Muscle of leg (tissue), 11 donors: ENCODE data around the gene AP5B1. TPM values are rescaled to one million over a fixed set of nuclear protein-coding genes. Genes with fewer than 3 reads are reported as not detected.
A peak's percentile ranks its signal among the peaks of the same experiment; 100 is the strongest.

Experiments used
- DNase-seq: peaks from one replicate; pipeline ENCODE4 v3.0.0; 2013
- H3K27ac ChIP-seq: one replicate; pipeline ENCODE4 v1.5.1; 2013; ENCODE audit warnings: mild to moderate bottlenecking, low read length, control low read depth
- H3K27me3 ChIP-seq: one replicate; pipeline ENCODE4 v1.6.1; 2013; ENCODE audit warnings: low read length; ENCODE audit not compliant: control insufficient read depth, insufficient read depth
- H3K36me3 ChIP-seq: one replicate; pipeline ENCODE4 v1.6.1; 2013; ENCODE audit warnings: low read length; ENCODE audit not compliant: control insufficient read depth, insufficient read depth
- H3K4me1 ChIP-seq: one replicate; pipeline ENCODE4 v1.6.1; 2013; ENCODE audit warnings: low read length; ENCODE audit not compliant: control insufficient read depth, insufficient read depth
- H3K4me3 ChIP-seq: one replicate; pipeline ENCODE4 v1.5.1; 2013; ENCODE audit warnings: low read length, control low read depth
- H3K9me3 ChIP-seq: replicated peaks from 2 replicates; pipeline ENCODE4 v1.6.1; 2013; ENCODE audit warnings: low read depth, low read length; ENCODE audit not compliant: control insufficient read depth
- WGBS: methylation state at CpG from one replicate; pipeline ENCODE4 v1.1.5; 2013; ENCODE audit warnings: missing lambda C conversion rate; ENCODE audit not compliant: insufficient coverage; 5-methylcytosine and 5-hydroxymethylcytosine counted together
- polyA plus RNA-seq, 8 donors: library from polyadenylated mRNA; unstranded; fragments of 120-200 nt; gene quantifications; one replicate each; pipeline versions ENCODE4 v1.2.1 to v1.2.3, GENCODE V29; 2013; ENCODE audit warnings: inconsistent platforms in 1 of 8, low replicate concordance in 1 of 8; ENCODE audit not compliant: insufficient read length in 8 of 8, insufficient read depth in 1 of 8
- total RNA-seq: library from RNA; stranded (reverse); fragments of 120-200 nt; gene quantifications from one replicate; pipeline ENCODE4 v1.2.4, GENCODE V29; 2013

AP5B1 gene
- total and polyA plus RNA-seq, 9 donors: 1.6 to 3.4 (median 2.2) TPM

- no peak for DNase-seq
- peaks cover 30% of the 10 kb centered on the region for H3K27me3 ChIP-seq
- no peaks in the 10 kb centered on the region for H3K36me3 ChIP-seq
Measured at GRCh38 chr11:65801153-65801987, 20.6 kb upstream of the AP5B1 start.

DNA sequence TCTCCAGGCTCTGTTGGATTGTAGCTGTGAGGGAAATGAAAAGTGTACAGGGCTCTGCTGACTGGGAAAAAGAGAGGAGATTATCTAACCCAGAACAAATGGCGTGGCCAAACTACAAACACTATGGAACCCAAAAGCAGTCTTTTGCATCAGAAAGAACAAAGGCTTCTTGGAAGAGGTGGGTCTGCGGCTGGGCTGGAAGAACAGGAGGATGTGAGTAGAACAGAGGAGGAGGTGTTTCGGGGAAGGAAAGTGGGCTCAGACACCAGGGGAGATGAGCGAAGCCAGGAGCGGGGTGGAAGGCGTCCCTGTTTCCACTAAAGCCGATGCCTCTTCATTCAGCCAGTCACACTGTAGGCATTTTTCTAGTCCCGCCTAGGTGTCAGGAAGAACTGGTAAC, 18.1 kb upstream of the AP5B1 start:
- Histone ChIP-seq H3K27ac (no peak overlapping the region), H3K4me3 (no peak overlapping the region), H3K4me1 (no peaks in the 10 kb centered on the region), H3K36me3 (no peaks in the 10 kb centered on the region), H3K9me3 (no peaks in the 10 kb centered on the region), H3K27me3 (peaks cover 28% of the 10 kb centered on the region)
- no peak for DNase-seq
- WGBS: 76% methylated on average over 2 of the region's 8 CpGs

More at GRCh38 chr11:65801153-65801987, 20.6 kb upstream of the AP5B1 start:
- H3K9me3 ChIP-seq: no peaks in the 10 kb centered on the region
- no peak overlapping the region for H3K27ac ChIP-seq
- H3K4me3 ChIP-seq: no peak overlapping the region
- WGBS: 56% methylated on average over 10 of the region's 18 CpGs
- no peaks in the 10 kb centered on the region for H3K4me1 ChIP-seq

GRCh38 chr11:65797711-65798110, 16.9 kb upstream of the AP5B1 start:
- Histone ChIP-seq H3K36me3 (no peaks in the 10 kb centered on the region), H3K9me3 (no peaks in the 10 kb centered on the region), H3K27me3 (peaks cover 27% of the 10 kb centered on the region), H3K4me1 (no peaks in the 10 kb centered on the region), H3K27ac (no peak overlapping the region), H3K4me3 (no peak overlapping the region)
- DNase-seq: no peak
- WGBS: 83% methylated on average over 9 of the region's 13 CpGs

DNA sequence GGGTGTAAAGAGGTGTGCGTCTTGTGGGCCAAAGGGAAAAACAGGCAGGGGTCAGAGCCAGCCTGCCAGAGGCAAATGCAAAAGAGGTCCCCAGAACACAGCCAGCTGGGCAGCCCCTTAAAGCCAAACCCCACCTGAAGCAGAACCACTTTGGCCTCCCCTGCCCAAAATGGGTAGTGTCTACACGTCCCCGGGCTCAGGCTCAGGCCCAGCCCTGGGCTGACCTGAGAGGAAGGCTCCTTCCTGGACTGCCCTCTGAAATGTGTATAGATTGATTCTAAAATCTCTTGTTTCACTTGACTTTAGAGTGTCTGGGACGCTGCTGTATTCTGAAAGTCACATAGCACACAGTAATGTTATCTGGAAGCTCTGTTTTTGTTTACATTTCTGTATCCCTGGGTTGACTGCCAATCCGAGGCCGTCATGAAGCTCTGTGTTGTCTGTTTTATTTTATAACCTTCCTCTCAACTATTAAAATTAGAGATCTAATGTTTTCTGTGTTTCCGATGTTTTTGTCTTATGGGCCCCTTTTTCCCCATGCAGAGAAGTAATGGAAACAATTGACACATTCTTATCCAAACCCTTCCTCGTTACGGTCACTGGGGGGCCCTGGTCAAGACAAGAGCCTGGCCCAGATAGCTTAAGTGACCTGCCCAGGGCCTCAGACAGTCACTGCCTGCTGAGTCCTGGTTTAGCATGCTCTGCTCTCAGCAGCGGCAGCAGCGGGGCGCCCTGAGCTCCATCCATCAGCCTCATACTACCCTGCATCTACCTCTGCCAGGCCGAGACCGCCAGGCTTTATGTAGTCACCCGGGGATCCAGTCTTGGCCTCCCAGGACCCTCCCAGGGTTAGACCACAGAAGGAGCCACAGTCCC, 16.2 kb upstream of the AP5B1 start:
- Histone ChIP-seq H3K27ac (no peak overlapping the region), H3K4me3 (no peak overlapping the region), H3K27me3 (peaks cover 30% of the 10 kb centered on the region), H3K9me3 (no peaks in the 10 kb centered on the region), H3K36me3 (no peaks in the 10 kb centered on the region), H3K4me1 (no peaks in the 10 kb centered on the region)
- DNase-seq: no peak
- 66% methylated on average over 7 of the region's 15 CpGs for WGBS

DNA sequence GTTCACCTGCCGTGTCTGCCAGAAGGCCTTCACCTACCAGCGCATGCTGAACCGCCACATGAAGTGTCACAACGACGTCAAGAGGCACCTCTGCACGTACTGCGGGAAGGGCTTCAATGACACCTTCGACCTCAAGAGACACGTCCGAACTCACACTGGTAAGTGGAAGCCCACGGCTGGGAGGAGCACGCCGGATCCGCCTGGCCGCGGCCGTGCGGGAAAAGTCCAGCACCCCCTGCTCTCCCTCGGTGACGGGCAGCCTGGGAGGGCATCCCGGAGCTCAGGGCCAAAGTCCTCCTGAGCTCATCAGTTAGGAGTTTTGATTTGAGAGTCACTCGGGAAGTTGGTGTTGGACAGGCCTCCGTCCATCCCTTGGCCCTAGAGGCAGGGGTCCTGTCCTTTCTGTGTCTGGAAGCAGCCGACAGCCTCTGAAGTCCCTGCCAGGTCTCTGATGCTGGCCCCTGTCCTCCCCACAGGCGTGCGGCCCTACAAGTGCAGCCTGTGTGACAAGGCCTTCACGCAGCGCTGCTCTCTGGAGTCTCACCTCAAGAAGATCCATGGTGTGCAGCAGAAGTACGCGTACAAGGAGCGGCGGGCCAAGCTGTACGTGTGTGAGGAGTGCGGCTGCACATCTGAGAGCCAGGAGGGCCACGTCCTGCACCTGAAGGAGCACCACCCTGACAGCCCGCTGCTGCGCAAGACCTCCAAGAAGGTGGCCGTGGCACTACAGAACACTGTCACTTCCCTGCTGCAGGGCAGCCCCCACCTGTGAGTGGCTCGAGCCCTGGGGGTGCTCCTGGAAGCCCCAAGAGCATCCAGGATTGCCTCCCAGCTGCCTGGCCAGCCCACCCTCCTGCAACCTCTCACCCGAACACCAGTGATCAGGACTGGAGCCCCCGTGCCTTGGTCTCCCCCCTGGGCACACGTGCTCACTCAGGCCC, 14.1 kb upstream of the AP5B1 start:
- H3K36me3 ChIP-seq: no peaks in the 10 kb centered on the region
- WGBS: 84% methylated on average over 37 of the region's 42 CpGs
- no peak for DNase-seq
- peaks cover 42% of the 10 kb centered on the region for H3K27me3 ChIP-seq
- no peak overlapping the region for H3K4me3 ChIP-seq
- no peak overlapping the region for H3K27ac ChIP-seq
- no peaks in the 10 kb centered on the region for H3K4me1 ChIP-seq
- H3K9me3 ChIP-seq: no peaks in the 10 kb centered on the region

GRCh38 chr11:65793625-65794400, 13.0 kb upstream of the AP5B1 start:
- Histone ChIP-seq H3K36me3 (no peaks in the 10 kb centered on the region), H3K27ac (no peak overlapping the region), H3K4me3 (no peak overlapping the region), H3K9me3 (no peaks in the 10 kb centered on the region), H3K27me3 (peaks cover 51% of the 10 kb centered on the region), H3K4me1 (no peaks in the 10 kb centered on the region)
- DNase-seq: no peak
- WGBS: 85% methylated on average over 29 of the region's 29 CpGs

GRCh38 chr11:65793144-65793581, 12.4 kb upstream of the AP5B1 start:
- 58% methylated on average over 13 of the region's 16 CpGs for WGBS
- H3K27me3 ChIP-seq: peaks cover 58% of the 10 kb centered on the region
- no peaks in the 10 kb centered on the region for H3K9me3 ChIP-seq
- H3K4me3 ChIP-seq: no peak overlapping the region
- H3K36me3 ChIP-seq: no peaks in the 10 kb centered on the region
- peaks cover 2% of the 10 kb centered on the region for H3K4me1 ChIP-seq
- no peak overlapping the region for H3K27ac ChIP-seq
- no peak for DNase-seq

GRCh38 chr11:65792456-65792855, 11.7 kb upstream of the AP5B1 start:
- Histone ChIP-seq H3K9me3 (no peaks in the 10 kb centered on the region), H3K4me1 (peaks cover 9% of the 10 kb centered on the region), H3K27ac (no peak overlapping the region), H3K4me3 (no peak overlapping the region), H3K27me3 (peaks cover 65% of the 10 kb centered on the region), H3K36me3 (no peaks in the 10 kb centered on the region)
- no peak for DNase-seq
- WGBS: 60% methylated on average over 2 of the region's 16 CpGs

GRCh38 chr11:65791719-65792213, 11.0 kb upstream of the AP5B1 start:
- Histone ChIP-seq H3K27me3 (peaks cover 69% of the 10 kb centered on the region), H3K4me1 (peaks cover 12% of the 10 kb centered on the region), H3K36me3 (no peaks in the 10 kb centered on the region), H3K4me3 (no peak overlapping the region), H3K9me3 (no peaks in the 10 kb centered on the region), H3K27ac (no peak overlapping the region)
- 88% methylated on average over 8 of the region's 13 CpGs for WGBS
- peak; percentile 27 for DNase-seq
